ENCODE measurements around the gene SNX6. TPM values are rescaled to one million over a fixed set of nuclear protein-coding genes. Genes with fewer than 3 reads are reported as not detected.
"Not testable (repeated sequence)": the region's sequence is repeated elsewhere in the genome, so short reads cannot be mapped to it uniquely, and the experiment has no call there.

Gene SNX6
- total and polyA plus RNA-seq, 2 experiments from 2014 or later: 110 to 157 TPM

- no peak for TF ChIP-seq JUNB (IDR thresholded peaks at IDR 0.05; ENCODE audit: unreplicated experiment)
- TF ChIP-seq, protein P1, sequence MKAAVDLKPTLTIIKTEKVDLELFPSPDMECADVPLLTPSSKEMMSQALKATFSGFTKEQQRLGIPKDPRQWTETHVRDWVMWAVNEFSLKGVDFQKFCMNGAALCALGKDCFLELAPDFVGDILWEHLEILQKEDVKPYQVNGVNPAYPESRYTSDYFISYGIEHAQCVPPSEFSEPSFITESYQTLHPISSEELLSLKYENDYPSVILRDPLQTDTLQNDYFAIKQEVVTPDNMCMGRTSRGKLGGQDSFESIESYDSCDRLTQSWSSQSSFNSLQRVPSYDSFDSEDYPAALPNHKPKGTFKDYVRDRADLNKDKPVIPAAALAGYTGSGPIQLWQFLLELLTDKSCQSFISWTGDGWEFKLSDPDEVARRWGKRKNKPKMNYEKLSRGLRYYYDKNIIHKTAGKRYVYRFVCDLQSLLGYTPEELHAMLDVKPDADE (IDR thresholded peaks at IDR 0.05): peak; percentile 56; the same call in 1 of the 2 replicates
- TF ChIP-seq EZH2 (IDR thresholded peaks at IDR 0.05; ENCODE audit: low read depth, unreplicated experiment): no peak
- no peak for TF ChIP-seq NANOG (IDR thresholded peaks at IDR 0.05; ENCODE audit: borderline replicate concordance)
- peak; percentile 80 for TF ChIP-seq POLR2AphosphoS5 (IDR thresholded peaks at IDR 0.05; ENCODE audit: low read depth)
- TF ChIP-seq ZNF331 (CRISPR knock-in tag; IDR thresholded peaks at IDR 0.05; ENCODE audit: low read depth): no peak
These were observed 90.4 kb downstream of the SNX6 start, which contains the start of gene EAPP (continued) for GRCh38 chr14:34539407-34540180.

DNA sequence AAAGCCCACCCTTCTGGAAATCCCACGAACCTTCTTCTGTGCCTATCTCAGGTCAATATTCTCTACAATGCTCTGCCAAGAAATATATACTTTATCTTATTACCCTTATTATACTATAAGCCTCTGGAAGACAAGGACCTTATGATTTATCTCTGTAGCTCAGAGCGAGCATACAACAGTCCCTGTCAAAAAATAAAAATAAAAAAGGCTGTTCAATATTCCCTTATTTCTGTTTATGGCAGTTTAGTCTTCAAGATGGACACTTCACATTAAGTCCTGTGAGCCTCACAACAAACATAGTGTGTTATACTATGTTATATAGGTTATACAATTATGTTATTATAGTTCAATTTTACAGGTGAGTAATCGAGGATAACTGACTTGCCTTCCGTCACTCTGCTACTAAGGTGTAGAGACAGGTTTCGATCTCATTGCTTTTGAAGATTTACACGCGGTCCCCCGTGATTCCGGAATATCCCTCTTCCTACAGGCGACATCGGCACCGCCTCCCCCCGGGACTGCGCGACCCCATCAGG is 91.0 kb downstream of the SNX6 start:
- no peaks in the 10 kb centered on the region for H3K9me3 Mint-ChIP-seq
- H3K27me3 ChIP-seq (ENCODE audit: insufficient read depth): no peaks in the 10 kb centered on the region
- peak overlapping the region; percentile 100 for H3K4me3 Mint-ChIP-seq
- peaks cover 9% of the 10 kb centered on the region for H3K36me3 Mint-ChIP-seq (ENCODE audit: low read depth)
- peak overlapping the region; percentile 70 for H2AFZ ChIP-seq
- peak overlapping the region; percentile 100 for H3K27ac Mint-ChIP-seq
- H3K4me3 ChIP-seq: peak overlapping the region; percentile 86
- TF ChIP-seq ZNF331 (CRISPR knock-in tag; IDR thresholded peaks at IDR 0.05; ENCODE audit: low read depth): no peak
- TF ChIP-seq STAT1 (IDR thresholded peaks at IDR 0.05; ENCODE audit: unreplicated experiment): no peak
- no peak for TF ChIP-seq POLR2AphosphoS5 (IDR thresholded peaks at IDR 0.05; ENCODE audit: low read depth)
- peak overlapping the region; percentile 86 for H3K4me2 ChIP-seq
- peak overlapping the region; percentile 96 for H3K27ac ChIP-seq (ENCODE audit: low read depth)
- peaks cover 6% of the 10 kb centered on the region for H3K27me3 Mint-ChIP-seq (ENCODE audit: insufficient read depth, low read depth, poor library complexity)
- no peaks in the 10 kb centered on the region for H3K9me2 ChIP-seq (ENCODE audit: insufficient read depth)
- no peak for DNase-seq (ENCODE audit: low spot score)
- H4K20me1 ChIP-seq (replicated peaks; ENCODE audit: insufficient read depth): no peaks in the 10 kb centered on the region
- H3F3A ChIP-seq (replicated peaks; ENCODE audit: low read depth): no peaks in the 10 kb centered on the region
- ATAC-seq: no peak
- H3K4me1 Mint-ChIP-seq: peaks cover 2% of the 10 kb centered on the region; the same call in 2 of the 3 replicates
- peaks cover 6% of the 10 kb centered on the region for H3K4me1 ChIP-seq (ENCODE audit: insufficient read depth)
- H3K79me2 ChIP-seq (replicated peaks; ENCODE audit: insufficient read depth): peaks cover 25% of the 10 kb centered on the region
- H3K36me3 ChIP-seq (ENCODE audit: insufficient read depth): 0 out of 2 replicates have a peak, but pooled peaks cover under 1% of the 10 kb centered on the region

DNA sequence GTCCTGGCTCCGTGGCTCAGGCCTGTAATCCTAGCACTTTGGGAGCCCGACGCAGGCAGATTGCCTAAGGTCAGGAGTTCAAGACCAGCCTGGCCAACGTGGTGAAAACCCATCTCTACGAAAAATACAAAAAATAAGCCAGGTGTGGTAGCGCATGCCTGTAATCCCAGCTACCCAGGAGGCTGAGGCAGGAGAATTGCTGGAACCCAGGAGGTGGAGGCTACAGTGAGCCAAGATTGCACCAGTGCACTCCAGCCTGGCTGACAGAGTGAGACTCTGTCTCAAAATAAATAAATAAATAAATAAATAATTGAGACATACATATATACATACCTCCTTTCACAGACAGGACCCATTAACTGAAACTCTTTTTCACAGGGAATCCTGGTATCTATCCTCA is 91.9 kb downstream of the SNX6 start:
- H3K27ac ChIP-seq (ENCODE audit: low read depth): peak overlapping the region; percentile 96
- not testable (repeated sequence) for ATAC-seq; H3K27ac Mint-ChIP-seq; H3K27me3 Mint-ChIP-seq (ENCODE audit: insufficient read depth, low read depth, poor library complexity); H4K20me1 ChIP-seq (replicated peaks; ENCODE audit: insufficient read depth); H3K4me1 ChIP-seq (ENCODE audit: insufficient read depth); H3K36me3 ChIP-seq (ENCODE audit: insufficient read depth); H3K4me1 Mint-ChIP-seq; H2AFZ ChIP-seq; H3K9me2 ChIP-seq (ENCODE audit: insufficient read depth); H3K9me3 Mint-ChIP-seq; DNase-seq (ENCODE audit: low spot score); H3K27me3 ChIP-seq (ENCODE audit: insufficient read depth); H3F3A ChIP-seq (replicated peaks; ENCODE audit: low read depth)
- H3K36me3 Mint-ChIP-seq (ENCODE audit: low read depth): peaks cover 15% of the 10 kb centered on the region
- peak overlapping the region; percentile 100 for H3K4me3 Mint-ChIP-seq
- peak overlapping the region; percentile 86 for H3K4me2 ChIP-seq
- peaks cover 25% of the 10 kb centered on the region for H3K79me2 ChIP-seq (replicated peaks; ENCODE audit: insufficient read depth)
- peak overlapping the region; percentile 86 for H3K4me3 ChIP-seq
